ENCODE results near the gene MLF2. TPM values are rescaled to one million over a fixed set of nuclear protein-coding genes. Genes with fewer than 3 reads are reported as not detected.

MLF2 gene
- total and polyA plus RNA-seq, 9 of the 15 experiments (the other 6 are each of a cell fraction or from before 2014, with no cell fraction given): 11.4 to 190 (median 139) TPM

DNA sequence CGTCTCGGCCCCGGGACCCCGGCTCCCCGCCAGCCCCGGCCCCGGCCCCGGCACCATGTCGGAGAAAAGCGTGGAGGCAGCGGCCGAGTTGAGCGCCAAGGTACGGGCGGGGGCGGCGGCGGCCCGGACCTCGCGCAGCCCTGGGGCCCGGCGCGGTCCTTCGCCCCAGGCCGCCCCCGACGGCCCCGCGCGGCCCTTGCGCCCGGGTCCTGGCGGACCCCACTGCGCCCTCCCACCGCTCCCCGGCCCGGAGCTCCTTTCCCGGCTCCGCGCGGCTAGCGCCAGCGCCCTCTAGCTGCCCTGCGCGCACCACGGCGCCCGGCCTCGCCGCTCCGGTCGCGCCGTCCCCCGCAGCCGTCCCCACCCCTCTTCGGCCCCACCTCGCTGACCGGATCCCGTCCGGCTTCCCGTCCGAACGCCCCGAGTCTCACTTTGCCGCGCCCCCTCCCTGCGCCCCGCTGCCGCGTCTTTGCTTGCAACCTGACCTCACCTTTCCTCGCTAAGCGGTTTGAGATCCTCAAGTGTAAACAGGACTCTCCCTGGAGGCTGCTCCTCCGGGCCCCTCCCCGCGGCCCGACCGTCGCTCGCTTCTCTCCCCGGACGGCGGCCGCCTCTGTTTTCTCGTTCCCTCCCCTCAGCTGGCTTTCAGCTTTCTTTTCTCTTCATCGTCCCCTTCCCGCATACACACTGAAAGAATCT lies 13.9 kb upstream of the MLF2 start (continued):
- TF ChIP-seq STAT6 (CRISPR knock-in tag; IDR thresholded peaks at IDR 0.05): no peak
- TF ChIP-seq MCM3 (IDR thresholded peaks at IDR 0.05): no peak
- no peak for TF ChIP-seq ZNF77 (CRISPR knock-in tag; IDR thresholded peaks at IDR 0.05)
- no peak for TF ChIP-seq SIX5 (IDR thresholded peaks at IDR 0.05; ENCODE audit: borderline replicate concordance in 1 of 2, insufficient read depth in 1 of 2, low read depth in 1 of 2, low read length in 2 of 2)
- no peak for TF ChIP-seq HDAC6 (IDR thresholded peaks at IDR 0.05; ENCODE audit: low read depth, low read length)
- TF ChIP-seq CEBPB (tag; IDR thresholded peaks at IDR 0.05): no peak
- TF ChIP-seq TBP (optimal IDR thresholded peaks at IDR 0.05; ENCODE audit: low read depth, low read length): peak; percentile 41
- TF ChIP-seq PURB (CRISPR knock-in tag; IDR thresholded peaks at IDR 0.05; ENCODE audit: low read depth): no peak
- no peak for TF ChIP-seq PYGO2 (tag; IDR thresholded peaks at IDR 0.05)
- no peak for TF ChIP-seq ZNF717 (CRISPR knock-in tag; IDR thresholded peaks at IDR 0.05)
- TF ChIP-seq, protein P1, sequence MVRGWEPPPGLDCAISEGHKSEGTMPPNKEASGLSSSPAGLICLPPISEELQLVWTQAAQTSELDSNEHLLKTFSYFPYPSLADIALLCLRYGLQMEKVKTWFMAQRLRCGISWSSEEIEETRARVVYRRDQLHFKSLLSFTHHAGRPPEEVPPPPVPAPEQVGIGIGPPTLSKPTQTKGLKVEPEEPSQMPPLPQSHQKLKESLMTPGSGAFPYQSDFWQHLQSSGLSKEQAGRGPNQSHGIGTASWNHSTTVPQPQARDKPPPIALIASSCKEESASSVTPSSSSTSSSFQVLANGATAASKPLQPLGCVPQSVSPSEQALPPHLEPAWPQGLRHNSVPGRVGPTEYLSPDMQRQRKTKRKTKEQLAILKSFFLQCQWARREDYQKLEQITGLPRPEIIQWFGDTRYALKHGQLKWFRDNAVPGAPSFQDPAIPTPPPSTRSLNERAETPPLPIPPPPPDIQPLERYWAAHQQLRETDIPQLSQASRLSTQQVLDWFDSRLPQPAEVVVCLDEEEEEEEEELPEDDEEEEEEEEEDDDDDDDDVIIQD (CRISPR knock-in tag; IDR thresholded peaks at IDR 0.05): no peak
- TF ChIP-seq NR4A1 (CRISPR knock-in tag; IDR thresholded peaks at IDR 0.05): no peak
- TF ChIP-seq NR4A1 (tag; IDR thresholded peaks at IDR 0.05): no peak
- no peak for TF ChIP-seq SIRT6 (IDR thresholded peaks at IDR 0.05; ENCODE audit: low read depth, low read length)
- no peak for TF ChIP-seq BACH1 (tag; IDR thresholded peaks at IDR 0.05)
- no peak for TF ChIP-seq ZNF830 (CRISPR knock-in tag; IDR thresholded peaks at IDR 0.05)
- TF ChIP-seq ZNF253 (CRISPR knock-in tag; conservative IDR thresholded peaks at IDR 0.05): no peak
- no peak for TF ChIP-seq NBN (IDR thresholded peaks at IDR 0.05; ENCODE audit: low read depth)
- TF ChIP-seq POLR2AphosphoS2 (IDR thresholded peaks at IDR 0.05; ENCODE audit: low read length): no peak
- TF ChIP-seq PCBP2 (IDR thresholded peaks at IDR 0.05; ENCODE audit: low read depth, low read length, poor library complexity, severe bottlenecking): no peak
- no peak; the same call in 1 of the 2 replicates for TF ChIP-seq POLR2A (conservative IDR thresholded peaks at IDR 0.05)
- TF ChIP-seq FIP1L1 (IDR thresholded peaks at IDR 0.05; ENCODE audit: low read depth, low read length, poor library complexity, severe bottlenecking): peak; percentile 77
- TF ChIP-seq ZNF12 (CRISPR knock-in tag; IDR thresholded peaks at IDR 0.05): no peak
- TF ChIP-seq, protein P2, sequence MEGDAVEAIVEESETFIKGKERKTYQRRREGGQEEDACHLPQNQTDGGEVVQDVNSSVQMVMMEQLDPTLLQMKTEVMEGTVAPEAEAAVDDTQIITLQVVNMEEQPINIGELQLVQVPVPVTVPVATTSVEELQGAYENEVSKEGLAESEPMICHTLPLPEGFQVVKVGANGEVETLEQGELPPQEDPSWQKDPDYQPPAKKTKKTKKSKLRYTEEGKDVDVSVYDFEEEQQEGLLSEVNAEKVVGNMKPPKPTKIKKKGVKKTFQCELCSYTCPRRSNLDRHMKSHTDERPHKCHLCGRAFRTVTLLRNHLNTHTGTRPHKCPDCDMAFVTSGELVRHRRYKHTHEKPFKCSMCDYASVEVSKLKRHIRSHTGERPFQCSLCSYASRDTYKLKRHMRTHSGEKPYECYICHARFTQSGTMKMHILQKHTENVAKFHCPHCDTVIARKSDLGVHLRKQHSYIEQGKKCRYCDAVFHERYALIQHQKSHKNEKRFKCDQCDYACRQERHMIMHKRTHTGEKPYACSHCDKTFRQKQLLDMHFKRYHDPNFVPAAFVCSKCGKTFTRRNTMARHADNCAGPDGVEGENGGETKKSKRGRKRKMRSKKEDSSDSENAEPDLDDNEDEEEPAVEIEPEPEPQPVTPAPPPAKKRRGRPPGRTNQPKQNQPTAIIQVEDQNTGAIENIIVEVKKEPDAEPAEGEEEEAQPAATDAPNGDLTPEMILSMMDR (IDR thresholded peaks at IDR 0.05 in 2 of 3, conservative IDR thresholded peaks at IDR 0.05 in 1 of 3; ENCODE audit: insufficient read depth in 2 of 3, low read depth in 1 of 3, low read length in 3 of 3): peak; percentile 36 to 85 (median 60)
- no peak for TF ChIP-seq ZNF561 (CRISPR knock-in tag; conservative IDR thresholded peaks at IDR 0.05)

All from K562 (cell line).